Measurements from ENCODE around the gene INF2. TPM values are rescaled to one million over a fixed set of nuclear protein-coding genes. Genes with fewer than 3 reads are reported as not detected.
"Not testable (repeated sequence)": the region's sequence is repeated elsewhere in the genome, so short reads cannot be mapped to it uniquely, and the experiment has no call there.

Gene INF2
- total RNA-seq (2014; rRNA removed; shearing (Covaris generic)) = 40.6 and 48.9 TPM in 2 replicates

- DNase-seq (ENCODE audit: low read depth) = peak; percentile 86
Observed at GRCh38 chr14:104689109-104689880, at the start of gene INF2. INF2 (plus strand) TSS chr14:104689618; CDS start chr14:104701366, 11,748 bp downstream.

DNA sequence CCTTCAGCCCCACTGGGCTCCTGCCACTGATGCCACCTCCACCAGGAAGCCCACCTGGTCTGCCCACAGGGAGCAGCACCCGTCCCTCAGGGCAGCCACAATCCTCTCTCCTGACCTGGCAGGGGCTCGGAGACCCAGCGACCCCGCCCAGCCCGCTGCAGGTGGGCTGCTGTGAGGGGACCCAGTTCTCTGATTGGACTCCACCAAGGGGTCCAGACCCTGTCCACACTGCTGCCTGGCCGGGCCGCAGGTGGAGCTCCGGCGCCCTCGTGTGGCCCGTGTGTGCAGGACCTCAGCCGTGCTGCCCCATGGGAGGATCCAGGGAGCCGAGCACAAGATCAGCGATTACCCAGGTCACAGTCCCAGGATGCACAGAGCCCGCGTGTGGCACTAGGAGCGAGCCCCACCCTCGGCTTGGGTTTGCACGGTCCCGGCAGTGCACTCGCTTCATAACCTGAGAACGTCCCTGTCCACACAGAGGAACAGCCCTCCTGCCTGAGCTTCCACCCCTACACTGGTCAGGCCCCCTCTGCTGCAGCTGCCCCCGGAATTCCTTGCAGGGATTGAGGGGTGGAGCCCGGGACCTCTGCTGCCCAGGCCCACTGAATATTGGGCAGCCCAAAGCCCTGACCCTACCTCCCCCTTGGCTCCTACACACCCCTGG lies 49.4 kb upstream of the INF2 start:
- peak; percentile 85 for DNase-seq (ENCODE audit: low read depth)

GRCh38 chr14:104640681-104641080 lies 48.7 kb upstream of the INF2 start:
- DNase-seq (ENCODE audit: low read depth) = no peak

DNA sequence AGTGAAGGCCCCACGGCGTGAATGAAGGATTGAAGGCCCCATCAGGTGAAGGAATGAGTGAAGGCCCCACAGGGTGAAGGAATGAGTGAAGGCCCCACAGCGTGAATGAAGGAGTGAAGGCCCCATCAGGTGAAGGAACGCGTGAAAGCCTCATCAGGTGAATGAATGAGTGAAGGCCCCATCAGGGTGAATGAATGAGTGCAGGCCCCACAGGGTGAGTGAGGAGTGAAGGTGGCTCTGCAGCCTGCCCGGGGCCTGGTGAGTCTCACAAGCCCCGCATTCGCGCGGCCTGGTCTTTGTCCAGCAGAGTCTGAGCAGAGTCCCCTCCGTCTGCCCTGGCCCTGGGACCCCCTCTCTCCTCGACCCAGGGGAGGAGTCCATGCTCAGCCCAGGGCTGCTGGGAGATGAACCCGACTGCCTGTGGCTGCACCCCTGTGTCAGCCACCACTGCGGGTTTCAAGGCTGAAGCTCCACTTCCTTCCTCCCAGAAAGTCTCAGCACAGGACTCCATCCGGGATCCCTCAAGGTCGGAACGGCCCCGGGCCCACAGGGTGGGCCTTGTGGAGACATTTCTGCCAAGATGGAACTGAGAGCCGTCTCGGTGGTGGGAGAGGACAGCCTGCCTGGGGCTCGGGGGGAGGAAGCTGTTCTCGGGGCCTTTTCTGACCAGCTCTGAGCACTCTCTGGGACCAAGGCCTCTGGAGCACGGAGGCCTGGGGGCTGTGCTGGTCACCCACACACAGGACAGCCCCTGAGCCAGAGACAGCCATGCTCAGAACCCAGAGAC lies 47.5 kb upstream of the INF2 start:
- DNase-seq (ENCODE audit: low read depth) = no peak

GRCh38 chr14:104642540-104642868 lies 46.9 kb upstream of the INF2 start:
- DNase-seq (ENCODE audit: low read depth) = no peak

DNA sequence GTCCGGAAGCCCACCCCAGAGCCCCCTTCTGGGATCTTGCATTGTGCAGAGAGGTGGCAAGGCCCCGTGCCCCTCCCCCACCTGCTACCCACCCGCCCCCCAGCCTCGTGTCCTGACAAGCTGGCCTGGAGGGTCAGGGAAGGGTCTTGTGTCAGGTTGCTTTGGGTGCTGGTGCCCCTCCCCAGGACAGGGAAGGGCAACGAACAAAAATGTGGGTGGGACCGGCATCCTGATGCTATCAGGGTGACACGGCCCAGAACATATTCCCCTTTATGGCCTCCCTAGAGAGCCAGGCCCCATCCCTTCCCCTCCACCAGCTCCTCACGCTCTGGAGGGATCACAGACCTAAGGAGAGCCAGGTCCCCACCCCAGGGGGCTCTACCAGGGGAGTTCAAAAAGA lies 46.1 kb upstream of the INF2 start:
- DNase-seq (ENCODE audit: low read depth) = no peak

DNA sequence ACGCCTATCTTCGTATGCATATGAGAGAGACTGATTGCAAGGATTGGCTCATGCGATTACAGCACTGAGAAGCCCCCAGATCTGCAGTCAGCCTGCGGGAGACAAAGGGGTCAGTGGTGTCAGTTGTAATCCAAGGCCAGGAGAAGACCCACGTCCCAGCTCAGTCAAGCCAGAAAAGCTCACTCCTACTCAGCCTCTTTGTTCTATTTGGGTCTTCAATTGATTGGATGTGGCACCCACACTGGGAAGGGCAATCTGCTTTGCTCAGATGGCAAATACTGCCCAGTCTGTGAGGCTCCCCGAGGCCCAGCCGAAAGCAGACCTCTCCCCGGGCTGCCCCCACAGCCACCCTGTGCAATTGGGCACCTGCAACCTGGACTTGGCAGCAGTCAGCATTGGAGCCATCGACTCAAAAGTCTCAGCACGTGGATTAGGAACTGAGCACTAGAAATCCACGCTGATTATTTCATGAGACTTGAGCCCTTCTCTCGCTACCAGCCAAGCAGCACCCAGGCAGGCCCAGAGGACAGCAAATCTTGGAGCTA lies 45.3 kb upstream of the INF2 start:
- no peak for DNase-seq (ENCODE audit: low read depth)

- no peak for DNase-seq (ENCODE audit: low read depth)
Observed at GRCh38 chr14:104644656-104645378, 44.6 kb upstream of the INF2 start.

GRCh38 chr14:104647467-104648043 lies 41.9 kb upstream of the INF2 start:
- DNase-seq (ENCODE audit: low read depth) = no peak

- DNase-seq (ENCODE audit: low read depth) = peak; percentile 77
Observed at GRCh38 chr14:104650057-104650980, 39.1 kb upstream of the INF2 start.

DNA sequence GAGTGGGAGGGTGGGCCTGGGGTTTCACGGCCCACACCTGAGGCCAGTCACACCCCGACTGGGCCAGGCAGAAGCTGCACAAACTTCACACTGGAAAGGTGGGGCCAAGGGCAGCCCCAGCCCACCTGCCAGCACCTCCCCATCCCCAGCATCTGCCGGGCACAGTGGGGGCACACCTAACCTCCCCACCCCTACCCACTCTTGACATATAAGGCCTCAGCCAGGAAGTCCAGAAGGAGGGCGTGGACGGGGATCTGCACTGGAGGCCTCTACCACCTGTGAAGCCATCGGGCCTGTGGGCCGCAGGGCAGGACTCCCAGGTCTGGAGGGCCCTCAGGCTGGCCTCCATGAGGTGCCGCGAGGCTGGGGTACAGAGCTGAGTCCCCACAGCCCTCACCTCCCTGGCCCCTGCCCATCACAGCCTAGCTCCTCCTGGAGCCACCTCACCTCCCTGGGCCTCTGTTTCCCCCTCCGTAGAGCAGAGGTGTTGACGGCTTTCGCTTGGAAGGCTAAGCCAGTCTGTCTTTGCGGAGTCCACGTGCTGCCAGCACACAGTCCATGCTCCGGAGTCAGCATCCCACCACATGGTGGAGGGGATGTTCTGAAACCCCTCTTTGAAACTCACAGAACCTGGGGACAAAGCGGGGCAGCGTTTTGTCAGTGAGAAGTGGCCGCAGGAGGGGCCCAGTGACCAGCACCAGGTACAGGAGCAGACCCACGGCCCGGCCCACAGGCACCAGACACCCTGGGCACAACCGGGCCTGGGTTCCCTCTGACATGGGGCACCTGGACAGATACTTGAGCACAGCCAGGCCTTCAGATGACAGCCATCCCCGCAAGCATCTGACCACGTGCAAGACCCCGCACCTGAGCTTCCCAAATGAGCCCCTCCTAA lies 38.2 kb upstream of the INF2 start:
- no peak for DNase-seq (ENCODE audit: low read depth)

DNA sequence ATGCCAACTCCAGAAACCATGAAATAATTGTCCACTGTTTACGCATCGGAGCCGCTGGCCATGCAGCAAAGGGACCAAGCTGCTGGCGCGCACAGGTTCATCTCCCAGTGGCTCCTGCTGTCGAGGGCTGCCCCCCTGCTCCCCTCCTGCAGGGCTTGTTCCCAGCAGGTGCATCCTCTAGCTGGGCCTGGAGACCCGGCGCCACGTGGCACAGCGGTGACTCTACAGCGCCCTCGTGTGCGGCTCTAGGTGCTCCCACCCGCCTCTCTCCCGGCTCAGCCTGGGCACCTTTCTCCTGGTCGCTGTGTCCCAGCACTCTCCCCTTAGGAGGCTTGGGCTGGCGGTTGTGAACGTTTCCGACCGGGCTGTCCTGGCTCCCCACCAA lies 37.5 kb upstream of the INF2 start:
- DNase-seq (ENCODE audit: low read depth) = no peak

- DNase-seq (ENCODE audit: low read depth) = no peak
Observed at GRCh38 chr14:104652386-104652785, 37.0 kb upstream of the INF2 start.

DNA sequence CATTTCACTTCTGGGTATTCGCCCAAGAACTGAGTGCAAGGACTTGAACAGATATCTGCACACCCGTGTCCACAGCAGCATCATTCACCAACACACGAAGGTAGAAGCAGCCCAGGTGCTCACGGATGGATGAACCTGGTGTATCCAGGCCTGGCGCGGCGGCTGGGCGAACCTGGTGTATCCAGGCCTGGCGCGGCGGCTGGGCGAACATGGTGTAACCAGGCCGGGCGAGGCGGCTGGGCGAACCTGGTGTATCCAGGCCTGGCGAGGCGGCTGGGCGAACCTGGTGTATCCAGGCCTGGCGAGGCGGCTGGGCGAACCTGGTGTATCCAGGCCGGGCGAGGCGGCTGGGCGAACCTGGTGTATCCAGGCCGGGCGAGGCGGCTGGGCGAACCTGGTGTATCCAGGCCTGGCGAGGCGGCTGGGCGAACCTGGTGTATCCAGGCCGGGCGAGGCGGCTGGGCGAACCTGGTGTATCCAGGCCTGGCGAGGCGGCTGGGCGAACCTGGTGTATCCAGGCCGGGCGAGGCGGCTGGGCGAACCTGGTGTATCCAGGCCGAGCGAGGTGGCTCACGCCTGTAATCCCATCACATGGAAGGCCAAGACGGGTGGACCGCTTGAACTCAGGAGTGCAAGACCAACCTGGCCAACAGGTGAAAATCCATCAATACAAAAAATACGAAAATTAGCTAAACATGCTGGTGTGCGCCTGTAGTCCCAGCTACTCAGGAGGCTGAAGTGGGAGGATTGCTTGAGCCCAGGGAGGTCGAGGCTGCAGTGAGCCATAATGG lies 36.1 kb upstream of the INF2 start:
- not testable (repeated sequence) for DNase-seq (ENCODE audit: low read depth)

DNA sequence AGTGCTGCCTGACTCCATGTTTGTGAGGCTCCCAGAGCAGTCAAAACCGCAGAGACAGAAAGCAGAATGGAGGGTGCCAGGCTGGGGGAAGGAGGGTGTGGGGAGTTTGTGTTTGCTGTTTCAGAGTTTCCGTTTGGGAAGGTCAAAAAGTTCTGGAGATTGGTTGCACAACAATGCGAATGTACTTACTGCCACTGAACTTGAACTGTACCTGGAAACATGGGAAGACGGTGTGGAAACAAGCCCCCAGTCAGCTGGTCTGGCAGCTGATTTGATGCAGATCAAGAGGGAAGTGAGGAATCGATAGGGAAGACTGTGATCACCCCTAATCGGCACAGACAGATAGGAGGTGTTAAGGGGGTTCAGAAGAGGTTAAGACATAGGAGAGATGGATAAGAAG lies 35.3 kb upstream of the INF2 start:
- DNase-seq (ENCODE audit: low read depth) = no peak

DNA sequence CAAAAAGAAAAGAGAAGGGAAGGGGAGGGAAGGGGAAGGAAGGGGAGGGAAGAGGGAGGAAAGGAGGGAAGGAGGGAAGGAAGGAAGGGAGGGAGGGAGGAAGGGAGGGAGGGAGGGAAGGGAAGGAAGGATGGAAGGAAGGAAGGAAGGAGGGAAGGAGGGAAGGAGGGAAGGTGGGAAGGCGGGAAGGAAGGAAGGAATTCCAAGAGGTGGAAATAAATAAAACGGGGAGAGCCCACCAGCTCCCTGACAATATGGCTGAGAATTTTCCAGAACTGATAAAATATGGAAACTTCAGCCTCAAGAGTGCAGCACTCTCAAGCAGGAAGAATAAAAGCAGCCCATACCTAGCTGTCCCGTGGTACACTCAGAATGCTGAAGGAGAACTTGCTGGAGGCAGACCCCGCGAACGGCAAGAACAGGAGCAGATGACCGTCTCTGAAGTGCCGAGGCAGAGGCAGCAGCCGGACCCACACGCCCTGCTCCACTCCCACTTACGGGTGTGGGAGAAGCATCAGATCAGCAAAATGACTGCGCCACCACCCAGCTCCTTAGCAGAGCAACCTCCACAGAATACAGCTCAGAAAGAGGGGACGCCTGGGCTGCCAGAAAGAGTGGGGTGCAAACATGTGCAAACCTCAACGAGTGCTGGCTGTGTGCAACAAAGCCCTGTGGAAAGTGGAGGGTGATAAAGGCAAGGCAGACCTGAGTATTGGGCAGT lies 34.1 kb upstream of the INF2 start:
- no peak for DNase-seq (ENCODE audit: low read depth)

GRCh38 chr14:104656014-104656714 lies 33.3 kb upstream of the INF2 start:
- DNase-seq (ENCODE audit: low read depth) = peak; percentile 54

All from Daoy (cell line).